ENCODE results near the gene SLITRK6. TPM values are rescaled to one million over a fixed set of nuclear protein-coding genes. Genes with fewer than 3 reads are reported as not detected.

The SLITRK6 gene
- total and polyA plus RNA-seq, 2 of the 8 experiments (the other 6 are each of a cell fraction or from before 2014, with no cell fraction given), result 0.11 to 0.17 TPM

- POLR2A ChIA-PET (ENCODE audit: partially characterized antibody), result no interaction called here
- Histone ChIP-seq H3K9me3 (ENCODE audit: insufficient read depth in 2 of 2, low read depth in 1 of 2, low read length in 1 of 2) (no peaks in the 10 kb centered on the region), H3K23me2 (ENCODE audit: low read depth, low read length) (no peaks in the 10 kb centered on the region), H3K18ac (ENCODE audit: extremely low read depth, low read length) (no peak overlapping the region), H3K14ac (ENCODE audit: insufficient read length) (no peak overlapping the region), H4K91ac (replicated peaks; ENCODE audit: insufficient read length, low read length) (no peak overlapping the region), H4K8ac (ENCODE audit: extremely low read depth, insufficient read depth, low read length) (no peak overlapping the region), H3K36me3 (ENCODE audit: control insufficient read depth in 2 of 4, insufficient read depth in 4 of 4, low read length in 3 of 4) (no peaks in the 10 kb centered on the region), H2BK20ac (ENCODE audit: low read length) (no peak overlapping the region), H3K4me1 (replicated peaks in 1 of 4; ENCODE audit: control insufficient read depth in 3 of 4, insufficient read depth in 4 of 4, low read length in 3 of 4) (no peaks in the 10 kb centered on the region), H3K79me2 (ENCODE audit: control insufficient read depth in 1 of 2, insufficient read depth in 2 of 2, low read length in 2 of 2) (no peaks in the 10 kb centered on the region), H4K20me1 (replicated peaks in 1 of 2; ENCODE audit: control insufficient read depth in 1 of 2, insufficient read depth in 2 of 2, low read length in 2 of 2) (no peaks in the 10 kb centered on the region), H2BK12ac (ENCODE audit: low read depth, low read length) (no peak overlapping the region), H3K4me3 (ENCODE audit: extremely low read depth in 1 of 4, insufficient read depth in 2 of 4, low read depth in 3 of 4, low read length in 4 of 4) (no peak overlapping the region), H3K56ac (replicated peaks; ENCODE audit: insufficient read length, low read depth, low read length) (no peak overlapping the region), H3K9ac (replicated peaks in 1 of 4; ENCODE audit: extremely low read depth in 1 of 4, low read depth in 3 of 4, low read length in 3 of 4) (no peak overlapping the region), H4K5ac (ENCODE audit: insufficient read length, low read depth, low read length) (no peak overlapping the region), H2BK5ac (ENCODE audit: low read depth, low read length) (no peak overlapping the region), H3K79me1 (ENCODE audit: low read depth, low read length) (no peaks in the 10 kb centered on the region), H3K4me2 (ENCODE audit: insufficient read depth in 1 of 2, low read depth in 2 of 2, low read length in 2 of 2) (no peak overlapping the region), H2BK120ac (replicated peaks; ENCODE audit: low read depth, low read length) (no peak overlapping the region), H3K27ac (ENCODE audit: low read depth, low read length) (no peak overlapping the region), H3K23ac (ENCODE audit: insufficient read length) (no peak overlapping the region), H2AK5ac (ENCODE audit: low read depth, low read length) (no peak overlapping the region), H3K27me3 (replicated peaks in 1 of 4; ENCODE audit: control insufficient read depth in 3 of 4, extremely low read depth in 1 of 4, insufficient read depth in 3 of 4, low read length in 3 of 4) (no peaks in the 10 kb centered on the region), H3K4ac (replicated peaks; ENCODE audit: insufficient read length, low read depth, low read length) (no peak overlapping the region), H2BK15ac (ENCODE audit: low read length) (no peak overlapping the region), H2AFZ (ENCODE audit: low read length) (no peak overlapping the region)
- no peak for FAIRE-seq
- 92% methylated on average over 1 of the region's 1 CpG; no CpG with 5 or more reads in 1 of the 2 experiments for WGBS, 2 experiments (ENCODE audit: extremely low coverage in 1 of 2, insufficient coverage in 1 of 2, insufficient read length in 1 of 2, insufficient replicate concordance in 2 of 2, low coverage in 1 of 2, low lambda C conversion rate in 2 of 2, missing lambda C conversion rate in 1 of 2)
- CTCF ChIA-PET (ENCODE audit: partially characterized antibody), result interaction anchor here (0.6 kb wide), 1 partner anchor 901 kb away, joined by 3 read pairs; no protein-coding TSS in a partner anchor
- no peak for DNase-seq (ENCODE audit: low read depth in 1 of 2, low spot score in 2 of 2)
- TF ChIP-seq HDAC6 (IDR thresholded peaks at IDR 0.05; ENCODE audit: low read depth, low read length) (no peak), BCL11A (IDR thresholded peaks at IDR 0.05; ENCODE audit: low read depth in 2 of 2, low read length in 2 of 2) (no peak), POLR2AphosphoS5 (IDR thresholded peaks at IDR 0.05; ENCODE audit: low read depth, low read length) (no peak), RNF2 (IDR thresholded peaks at IDR 0.05; ENCODE audit: borderline replicate concordance, low read depth, low read length, missing control alignments, poor library complexity, severe bottlenecking) (no peak), JUND (IDR thresholded peaks at IDR 0.05; ENCODE audit: low read length) (no peak), SIRT6 (IDR thresholded peaks at IDR 0.05; ENCODE audit: low read length) (no peak), SUZ12 (IDR thresholded peaks at IDR 0.05; ENCODE audit: low read length) (no peak), SP4 (IDR thresholded peaks at IDR 0.05; ENCODE audit: low read length) (no peak), KDM5A (IDR thresholded peaks at IDR 0.05; ENCODE audit: low read length) (no peak), CHD1 (IDR thresholded peaks at IDR 0.05; ENCODE audit: low read depth, low read length) (no peak), MAFK (IDR thresholded peaks at IDR 0.05; ENCODE audit: low read depth, low read length) (no peak), ATF3 (IDR thresholded peaks at IDR 0.05; ENCODE audit: insufficient read depth, low read depth, low read length) (no peak), TEAD4 (IDR thresholded peaks at IDR 0.05; ENCODE audit: low read depth, low read length) (no peak), CTBP2 (IDR thresholded peaks at IDR 0.05; ENCODE audit: borderline replicate concordance, insufficient read depth, insufficient read length, low read length) (no peak)
Measured at GRCh38 chr13:85812282-85812681, 13.1 kb upstream of the SLITRK6 start.

Measured in H1 (cell line).